Endothelial cell of umbilical vein (primary cell): ENCODE data around the gene CHCHD5. TPM values are rescaled to one million over a fixed set of nuclear protein-coding genes. Genes with fewer than 3 reads are reported as not detected.

Source experiments
- BruUV-seq: library from RNA; stranded (reverse); fragments of 400-500 nt; replicated peaks from 2 replicates; lab custom pipeline; 2021; lab: Mats Ljungman, UMichigan
- CTCF ChIA-PET: fragments of 300-600, 350-600 bp; sonication (Branson Sonifier 250); formaldehyde crosslinking; loops from one replicate; lab custom pipeline; 2021; ENCODE audit warnings: antibody characterized with exemption, inconsistent platforms; lab: Charles Lee
- POLR2A ChIA-PET: fragments of 300-600, 350-600 bp; sonication (Branson Sonifier 250); formaldehyde crosslinking; loops from one replicate; lab custom pipeline; 2021; ENCODE audit warnings: antibody characterized with exemption, inconsistent platforms; lab: Charles Lee
- DNase-seq: peaks from one replicate; pipeline ENCODE4 v3.0.0-alpha.2; 2011; ENCODE audit warnings: low read depth, low spot score
- FAIRE-seq: peaks from 2 replicates; lab custom pipeline; 2011; peaks lifted over from hg19 to GRCh38; lab: Jason Lieb, UNC
- H2AFZ ChIP-seq: 2 replicates; pipeline ENCODE4 v1.6.0; 2012; ENCODE audit warnings: low read depth, low read length, control low read depth, inconsistent platforms
- H3K27ac ChIP-seq: 2 replicates; pipeline ENCODE4 v1.5.1; 2011; ENCODE audit warnings: low read depth, mild to moderate bottlenecking, control low read depth, low read length, moderate library complexity; ENCODE audit not compliant: insufficient read depth
- H3K27me3 ChIP-seq, 2 experiments: 2 replicates each; pipeline versions ENCODE4 v1.6.0 to v1.6.1; 2011; ENCODE audit warnings: low read length in 2 of 2, mixed read lengths in 1 of 2; ENCODE audit not compliant: control insufficient read depth in 2 of 2, insufficient read depth in 2 of 2
- H3K36me3 ChIP-seq, 2 experiments: 2 replicates in 1 of 2; 3 replicates in 1 of 2; pipeline ENCODE4 v1.5.1; 2011; ENCODE audit warnings: low read length in 2 of 2, mild to moderate bottlenecking in 1 of 2, moderate library complexity in 1 of 2; ENCODE audit not compliant: control insufficient read depth in 2 of 2, insufficient read depth in 2 of 2; ENCODE audit errors: extremely low read depth in 1 of 2
- H3K4me1 ChIP-seq: 3 replicates; pipeline ENCODE4 v1.5.1; 2011; ENCODE audit warnings: mild to moderate bottlenecking, low read length; ENCODE audit not compliant: control insufficient read depth, insufficient read depth; ENCODE audit errors: extremely low read depth
- H3K4me2 ChIP-seq: 2 replicates; pipeline ENCODE4 v1.6.1; 2011; ENCODE audit warnings: low read length, control low read depth, mixed read lengths; ENCODE audit not compliant: insufficient read depth
- H3K4me3 ChIP-seq, 3 experiments: fragments of 200-600 bp in 1 of 3; sonication (generic), shearing (Covaris generic) in 1 of 3; replicated peaks in 1 of 3; 2 replicates each; pipeline ENCODE4 v1.5.1; 2011 to 2016; ENCODE audit warnings: control low read depth in 3 of 3, low read length in 3 of 3, mild to moderate bottlenecking in 2 of 3, inconsistent platforms in 1 of 3, low read depth in 1 of 3, moderate library complexity in 1 of 3; ENCODE audit not compliant: insufficient read depth in 1 of 3
- H3K79me2 ChIP-seq: 2 replicates; pipeline ENCODE4 v1.6.0; 2012; ENCODE audit warnings: low read length, inconsistent platforms; ENCODE audit not compliant: control insufficient read depth, insufficient read depth
- H3K9ac ChIP-seq: replicated peaks from 2 replicates; pipeline ENCODE3; 2011; ENCODE audit warnings: low read length, control low read depth; ENCODE audit not compliant: insufficient read depth; ENCODE audit errors: extremely low read depth
- H3K9me1 ChIP-seq: replicated peaks from 3 replicates; pipeline ENCODE4 v1.6.0; 2011; ENCODE audit warnings: mild to moderate bottlenecking, low read length; ENCODE audit not compliant: control insufficient read depth, insufficient read depth; ENCODE audit errors: extremely low read depth
- H3K9me3 ChIP-seq: replicated peaks from 2 replicates; pipeline ENCODE4 v1.5.1; 2012; ENCODE audit warnings: low read length, inconsistent platforms; ENCODE audit not compliant: control insufficient read depth, insufficient read depth
- H4K20me1 ChIP-seq: replicated peaks from 2 replicates; pipeline ENCODE3; 2011; ENCODE audit warnings: mild to moderate bottlenecking, low read length; ENCODE audit not compliant: control insufficient read depth, insufficient read depth; ENCODE audit errors: extremely low read depth
- EZH2 ChIP-seq: IDR thresholded peaks from 2 replicates; pipeline ENCODE4 v1.6.1; 2012; ENCODE audit warnings: borderline replicate concordance, low read depth, mild to moderate bottlenecking, moderate library complexity, low read length, inconsistent platforms; ENCODE audit not compliant: severe bottlenecking
- FOS ChIP-seq: IDR thresholded peaks from 2 replicates; pipeline ENCODE4 v1.6.1; 2011; ENCODE audit warnings: mild to moderate bottlenecking, low read length, moderate library complexity, borderline replicate concordance; ENCODE audit not compliant: insufficient read depth
- GATA2 ChIP-seq: IDR thresholded peaks from 2 replicates; pipeline ENCODE4 v1.7.0; 2011; ENCODE audit warnings: low read depth, mild to moderate bottlenecking, moderate library complexity, mixed read lengths, low read length; ENCODE audit not compliant: insufficient read length, insufficient read depth
- JUN ChIP-seq: IDR thresholded peaks from 2 replicates; pipeline ENCODE4 v1.6.1; 2011; ENCODE audit warnings: borderline replicate concordance, low read depth; ENCODE audit not compliant: insufficient read length, insufficient read depth
- MYC ChIP-seq: IDR thresholded peaks from one replicate; pipeline ENCODE4 v1.6.1; 2011; ENCODE audit warnings: mild to moderate bottlenecking, low read depth, low read length
- POLR2A ChIP-seq: IDR thresholded peaks from 2 replicates; pipeline ENCODE4 v1.6.1; 2012; ENCODE audit warnings: low read depth, mild to moderate bottlenecking, control low read depth, low read length
- POLR2AphosphoS5 ChIP-seq: IDR thresholded peaks from 2 replicates; pipeline ENCODE4 v1.6.1; 2012; ENCODE audit warnings: low read depth, mild to moderate bottlenecking, control low read depth, low read length, moderate library complexity; ENCODE audit not compliant: insufficient read depth
- dilution Hi-C: fragments of 300-500 bp; cut with MboI; formaldehyde crosslinking; loops from one replicate; pipeline ENCODE4 v1.15.0; 2019; ENCODE audit warnings: low sequenced_read_pairs; ENCODE audit not compliant: extremely low pct_ligation_motif_present
- intact Hi-C: fragments of 100-400 bp; cut with micrococcal nuclease; formaldehyde crosslinking; loops from one replicate; pipeline ENCODE4 v1.10.0; 2022
- polyA plus RNA-seq, 4 experiments: library from polyadenylated mRNA; depleted of rRNA in 3 of 4; stranded (reverse) in 3 of 4; unstranded in 1 of 4; fragments of >200 nt; gene quantifications; 2 replicates each; pipeline versions ENCODE4 v1.2.1 to v1.2.3, GENCODE V29; 2011 to 2012; ENCODE audit warnings: missing spikeins in 1 of 4
- total RNA-seq: library from RNA; stranded (reverse); gene quantifications from 2 replicates; pipeline ENCODE4 v1.2.3, GENCODE V29; 2021
- TF ChIP-seq, protein P1 (sequence below), 2 donors: IDR thresholded peaks; 1 replicate in 1 of 2; 2 replicates in 1 of 2; pipeline ENCODE4 v1.5.1; 2011; ENCODE audit warnings: low read length in 2 of 2, mild to moderate bottlenecking in 2 of 2, moderate library complexity in 2 of 2, control low read depth in 1 of 2, inconsistent platforms in 1 of 2, low read depth in 1 of 2; ENCODE audit not compliant: insufficient read depth in 1 of 2; ENCODE audit errors: extremely low read depth in 1 of 2
- TF ChIP-seq, protein P2 (sequence below): IDR thresholded peaks from 2 replicates; pipeline ENCODE4 v1.6.1; 2011; ENCODE audit not compliant: insufficient read depth, insufficient read length

Gene CHCHD5
- total and polyA plus RNA-seq, 2 donors (not counting 3 experiments of a cell fraction or from before 2014, with no cell fraction given): 22.2 to 44.7 TPM

DNA sequence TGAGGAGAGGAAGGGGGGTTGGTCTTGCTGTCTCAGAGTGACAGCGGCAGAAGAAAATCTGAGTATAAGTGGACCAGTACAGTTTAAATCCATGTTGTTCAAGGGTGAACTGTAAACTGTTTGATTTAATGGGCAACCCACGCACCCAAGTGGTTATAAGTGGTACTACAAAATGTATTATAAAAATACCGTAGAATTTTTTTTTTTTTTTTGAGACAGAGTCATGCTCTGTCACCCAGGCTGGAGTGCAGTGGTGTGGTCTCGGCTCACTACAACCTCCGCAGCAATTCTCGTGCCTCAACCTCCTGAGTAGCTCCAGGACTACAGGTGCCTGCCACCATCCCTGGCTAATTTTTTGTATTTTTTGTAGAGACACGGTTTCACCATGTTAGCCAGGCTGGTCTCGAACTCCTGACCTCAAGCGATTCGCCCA, 2.1 kb upstream of the CHCHD5 start:
- FAIRE-seq: peak; percentile 78
- no peak overlapping the region for H3K27ac ChIP-seq
- no peak overlapping the region for H2AFZ ChIP-seq
- no peaks in the 10 kb centered on the region for H4K20me1 ChIP-seq
- no peaks in the 10 kb centered on the region for H3K36me3 ChIP-seq
- no TSS peak for BruUV-seq
- TF ChIP-seq FOS: no peak
- TF ChIP-seq, protein P1, sequence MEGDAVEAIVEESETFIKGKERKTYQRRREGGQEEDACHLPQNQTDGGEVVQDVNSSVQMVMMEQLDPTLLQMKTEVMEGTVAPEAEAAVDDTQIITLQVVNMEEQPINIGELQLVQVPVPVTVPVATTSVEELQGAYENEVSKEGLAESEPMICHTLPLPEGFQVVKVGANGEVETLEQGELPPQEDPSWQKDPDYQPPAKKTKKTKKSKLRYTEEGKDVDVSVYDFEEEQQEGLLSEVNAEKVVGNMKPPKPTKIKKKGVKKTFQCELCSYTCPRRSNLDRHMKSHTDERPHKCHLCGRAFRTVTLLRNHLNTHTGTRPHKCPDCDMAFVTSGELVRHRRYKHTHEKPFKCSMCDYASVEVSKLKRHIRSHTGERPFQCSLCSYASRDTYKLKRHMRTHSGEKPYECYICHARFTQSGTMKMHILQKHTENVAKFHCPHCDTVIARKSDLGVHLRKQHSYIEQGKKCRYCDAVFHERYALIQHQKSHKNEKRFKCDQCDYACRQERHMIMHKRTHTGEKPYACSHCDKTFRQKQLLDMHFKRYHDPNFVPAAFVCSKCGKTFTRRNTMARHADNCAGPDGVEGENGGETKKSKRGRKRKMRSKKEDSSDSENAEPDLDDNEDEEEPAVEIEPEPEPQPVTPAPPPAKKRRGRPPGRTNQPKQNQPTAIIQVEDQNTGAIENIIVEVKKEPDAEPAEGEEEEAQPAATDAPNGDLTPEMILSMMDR (IDR thresholded peaks at IDR 0.05; ENCODE audit: extremely low read depth in 1 of 2, insufficient read depth in 1 of 2, low read depth in 1 of 2, low read length in 2 of 2): peak; percentile 17 to 34
- H3K9me3 ChIP-seq: no peaks in the 10 kb centered on the region
- H3K4me1 ChIP-seq: peaks cover 14% of the 10 kb centered on the region
- intact Hi-C loops: loop anchor here (1.0 to 5.0 kb wide), 5 partner anchors 101 to 695 kb away; partner anchors contain the start of genes TMEM87B and ZC3H6
- ChIA-PET CTCF (no interaction called here), POLR2A (no interaction called here)
- H3K27me3 ChIP-seq: no peaks in the 10 kb centered on the region
- H3K9me1 ChIP-seq: no peaks in the 10 kb centered on the region
- peak; percentile 69 for DNase-seq
- no peak overlapping the region for H3K4me3 ChIP-seq
- dilution Hi-C loops: no loop called here
- H3K4me2 ChIP-seq: no peak overlapping the region
- H3K79me2 ChIP-seq: no peaks in the 10 kb centered on the region
- no peak overlapping the region for H3K9ac ChIP-seq

DNA sequence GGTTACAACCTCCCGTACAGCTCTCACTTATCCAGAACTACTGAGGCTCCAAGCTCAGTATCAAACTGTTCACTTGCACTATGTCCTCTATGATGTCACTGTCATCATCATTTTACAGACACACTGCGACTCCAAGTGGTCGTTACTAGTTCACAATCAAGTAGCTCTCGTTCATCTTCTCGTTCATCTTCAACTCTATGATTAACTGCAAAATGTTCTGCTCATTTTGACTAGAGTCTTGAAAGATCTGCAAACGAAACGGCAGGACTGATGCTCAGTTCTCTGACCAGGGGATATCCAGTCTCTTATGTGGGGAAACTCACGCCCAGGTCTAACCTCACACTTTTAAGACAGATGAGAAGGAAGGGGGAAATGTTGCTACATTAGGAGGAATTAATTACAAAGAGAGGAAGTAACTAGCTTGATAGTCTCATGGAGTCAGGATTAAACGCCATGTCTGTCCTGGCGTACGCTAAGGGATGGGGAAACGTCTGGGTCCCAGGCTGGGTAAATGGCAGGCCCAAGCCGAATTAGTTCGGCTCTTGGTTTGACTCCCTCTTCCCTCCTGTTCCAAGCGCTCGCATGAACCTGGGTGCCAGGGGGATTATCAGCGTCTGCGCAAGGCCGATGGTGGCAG, 794 bp upstream of the CHCHD5 start:
- intact Hi-C loops (loop anchor here (1.0 to 5.0 kb wide), 9 partner anchors 44 to 696 kb away; partner anchors contain the start of genes SLC20A1, TMEM87B and ZC3H6), dilution Hi-C loops (no loop called here)
- peak; percentile 31 for FAIRE-seq
- Histone ChIP-seq H3K9me3 (no peaks in the 10 kb centered on the region), H3K4me3 (peak overlapping the region in 2 of 3 experiments; percentile 61 to 78), H3K27ac (peak overlapping the region; percentile 76), H3K4me2 (peak overlapping the region; percentile 68), H3K79me2 (no peaks in the 10 kb centered on the region), H2AFZ (peak overlapping the region; percentile 74), H3K4me1 (peaks cover 14% of the 10 kb centered on the region), H3K27me3 (no peaks in the 10 kb centered on the region), H3K9me1 (no peaks in the 10 kb centered on the region), H4K20me1 (no peaks in the 10 kb centered on the region), H3K36me3 (no peaks in the 10 kb centered on the region), H3K9ac (peak overlapping the region; percentile 72)
- TSS peak; percentile 76 for BruUV-seq
- peak; percentile 33 for DNase-seq
- TF ChIP-seq FOS (no peak), POLR2A (no peak), GATA2 (no peak), MYC (no peak), JUN (no peak), EZH2 (no peak), POLR2AphosphoS5 (no peak)
- TF ChIP-seq, protein P1 (IDR thresholded peaks at IDR 0.05; ENCODE audit: extremely low read depth in 1 of 2, insufficient read depth in 1 of 2, low read depth in 1 of 2, low read length in 2 of 2): no peak
- TF ChIP-seq, protein P2, sequence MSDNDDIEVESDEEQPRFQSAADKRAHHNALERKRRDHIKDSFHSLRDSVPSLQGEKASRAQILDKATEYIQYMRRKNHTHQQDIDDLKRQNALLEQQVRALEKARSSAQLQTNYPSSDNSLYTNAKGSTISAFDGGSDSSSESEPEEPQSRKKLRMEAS: no peak
- ChIA-PET CTCF (interaction anchor here (0.9 to 2.5 kb wide), 4 partner anchors 12 to 143 kb away, joined by 3 to 9 read pairs (median 4); no protein-coding TSS in a partner anchor), POLR2A (no interaction called here)
